NCI-H82 treated with DMSO at 0.1 percent for 48 hours (cell line): ENCODE data around the gene SCFD2.
"Not testable (repeated sequence)": the region's sequence is repeated elsewhere in the genome, so short reads cannot be mapped to it uniquely, and the experiment has no call there.

ENCODE experiments used
- DNase-seq: peaks from one replicate; lab custom pipeline; 2025; ENCODE audit not compliant: unreplicated experiment; lab: John Stamatoyannopoulos, UW

Gene SCFD2

GRCh38 chr4:53147711-53148110 is 218.2 kb downstream of the SCFD2 start:
- DNase-seq: no peak

- no peak for DNase-seq
These were observed 218.7 kb downstream of the SCFD2 start for GRCh38 chr4:53147197-53147596.

- DNase-seq: no peak
These were observed 224.6 kb downstream of the SCFD2 start for GRCh38 chr4:53141308-53141707.

GRCh38 chr4:53139256-53139655 is 226.6 kb downstream of the SCFD2 start:
- not testable (repeated sequence) for DNase-seq

GRCh38 chr4:53137468-53137867 is 228.4 kb downstream of the SCFD2 start:
- DNase-seq: no peak

GRCh38 chr4:53136954-53137353 is 228.9 kb downstream of the SCFD2 start:
- no peak for DNase-seq

- DNase-seq: no peak
These were observed 233.5 kb downstream of the SCFD2 start for GRCh38 chr4:53132132-53132891.

- DNase-seq: no peak
These were observed 234.3 kb downstream of the SCFD2 start for GRCh38 chr4:53131562-53131925.

GRCh38 chr4:53130896-53131561 is 234.8 kb downstream of the SCFD2 start:
- DNase-seq: no peak

GRCh38 chr4:53128706-53129357 is 237.0 kb downstream of the SCFD2 start:
- no peak for DNase-seq

GRCh38 chr4:53128231-53128630 is 237.6 kb downstream of the SCFD2 start:
- no peak for DNase-seq

GRCh38 chr4:53127365-53127764 is 238.5 kb downstream of the SCFD2 start:
- DNase-seq: no peak

- no peak for DNase-seq
These were observed 239.8 kb downstream of the SCFD2 start for GRCh38 chr4:53126099-53126498.

GRCh38 chr4:53123819-53124218 is 242.0 kb downstream of the SCFD2 start:
- DNase-seq: no peak

- no peak for DNase-seq
These were observed 242.7 kb downstream of the SCFD2 start for GRCh38 chr4:53123171-53123570.

GRCh38 chr4:53122280-53123116 is 243.4 kb downstream of the SCFD2 start:
- DNase-seq: no peak

GRCh38 chr4:53121264-53121865 is 244.5 kb downstream of the SCFD2 start:
- no peak for DNase-seq

- no peak for DNase-seq
These were observed 245.1 kb downstream of the SCFD2 start for GRCh38 chr4:53120778-53121177.

- no peak for DNase-seq
These were observed 246.2 kb downstream of the SCFD2 start for GRCh38 chr4:53119680-53120079.

- no peak for DNase-seq
These were observed 247.2 kb downstream of the SCFD2 start for GRCh38 chr4:53118676-53119075.

- no peak for DNase-seq
These were observed 248.9 kb downstream of the SCFD2 start for GRCh38 chr4:53116954-53117353.
